ENCODE data around the gene SCYGR8. TPM values are rescaled to one million over a fixed set of nuclear protein-coding genes. Genes with fewer than 3 reads are reported as not detected.
A peak's percentile ranks its signal among the peaks of the same experiment; 100 is the strongest.

The SCYGR8 gene
- total RNA-seq, 5 donors from 2014 or later (not counting 1 experiment from before 2014, with no cell fraction given) = not detected

- Histone ChIP-seq H3K4me3 (ENCODE audit: control insufficient read depth in 1 of 2, extremely low read depth in 1 of 2, low read length in 1 of 2) (no peak overlapping the region), H3K27ac (ENCODE audit: low read length) (no peak overlapping the region), H3K36me3 (ENCODE audit: control insufficient read depth in 2 of 2, extremely low read depth in 1 of 2, insufficient read depth in 1 of 2, low read length in 1 of 2) (no peaks in the 10 kb centered on the region), H3K4me1 (ENCODE audit: control insufficient read depth in 1 of 2, extremely low read depth in 1 of 2, insufficient read depth in 2 of 2, low read length in 2 of 2) (no peaks in the 10 kb centered on the region), H3K27me3 (replicated peaks in 1 of 2; ENCODE audit: control insufficient read depth in 2 of 2, extremely low read depth in 1 of 2, insufficient read depth in 2 of 2, low read length in 1 of 2) (no peaks in the 10 kb centered on the region), H3K9me3 (no peaks in the 10 kb centered on the region)
- 93% methylated on average over 22 of the region's 22 CpGs for WGBS (ENCODE audit: insufficient coverage)
- DNase-seq = no peak
- Mint-ChIP-seq H3K4me3 (no peak overlapping the region), H3K9me3 (no peaks in the 10 kb centered on the region), H3K27me3 (peaks cover 1 to 3% of the 10 kb centered on the region in 2 donors), H3K27ac (no peak overlapping the region), H3K36me3 (no peaks in the 10 kb centered on the region), H3K4me1 (peaks cover 1 to 6% (median 2%) of the 10 kb centered on the region in 3 donors)
- ChIA-PET POLR2A (interaction anchor here in 1 of 2 donors (0.6 kb wide), 1 partner anchor 886 kb away, joined by 4 read pairs; no protein-coding TSS in a partner anchor), CTCF (interaction anchor here in 1 of 2 donors (0.5 to 0.7 kb wide), 2 partner anchors 12 to 109 kb away, joined by 3 to 5 read pairs; no protein-coding TSS in a partner anchor)
- no peak for ATAC-seq (replicated peaks in 1 of 4)
Observed at GRCh38 chr2:227767830-227768229, 22.1 kb downstream of the SCYGR8 start.

- Histone ChIP-seq H3K36me3 (ENCODE audit: control insufficient read depth in 2 of 2, extremely low read depth in 1 of 2, insufficient read depth in 1 of 2, low read length in 1 of 2) (no peaks in the 10 kb centered on the region), H3K9me3 (no peaks in the 10 kb centered on the region), H3K27me3 (replicated peaks in 1 of 2; ENCODE audit: control insufficient read depth in 2 of 2, extremely low read depth in 1 of 2, insufficient read depth in 2 of 2, low read length in 1 of 2) (peaks cover 0 to 2% of the 10 kb centered on the region in 2 experiments), H3K27ac (ENCODE audit: low read length) (no peak overlapping the region), H3K4me1 (ENCODE audit: control insufficient read depth in 1 of 2, extremely low read depth in 1 of 2, insufficient read depth in 2 of 2, low read length in 2 of 2) (peaks cover 0 to 3% of the 10 kb centered on the region in 2 experiments), H3K4me3 (ENCODE audit: control insufficient read depth in 1 of 2, extremely low read depth in 1 of 2, low read length in 1 of 2) (no peak overlapping the region)
- DNase-seq (no peak), ATAC-seq (replicated peaks in 1 of 4) (no peak)
- H3K27me3 Mint-ChIP-seq = no peaks in the 10 kb centered on the region
- H3K36me3 Mint-ChIP-seq = no peaks in the 10 kb centered on the region
- H3K27ac Mint-ChIP-seq = no peak overlapping the region
- H3K4me3 Mint-ChIP-seq = no peak overlapping the region
- ChIA-PET POLR2A (no interaction called here), CTCF (no interaction called here)
- H3K9me3 Mint-ChIP-seq = no peaks in the 10 kb centered on the region
- H3K4me1 Mint-ChIP-seq = peaks cover 0 to 11% (median 7%) of the 10 kb centered on the region in 3 donors
- WGBS (ENCODE audit: insufficient coverage) = 86% methylated on average over 1 of the region's 5 CpGs
Observed at GRCh38 chr2:227772197-227772661, 26.5 kb downstream of the SCYGR8 start.

- H3K9me3 ChIP-seq = no peaks in the 10 kb centered on the region
- Mint-ChIP-seq H3K9me3 (no peaks in the 10 kb centered on the region), H3K36me3 (no peaks in the 10 kb centered on the region), H3K4me3 (no peak overlapping the region), H3K27ac (no peak overlapping the region), H3K27me3 (no peaks in the 10 kb centered on the region), H3K4me1 (peaks cover 0 to 11% (median 7%) of the 10 kb centered on the region in 3 donors)
- H3K36me3 ChIP-seq (ENCODE audit: control insufficient read depth in 2 of 2, extremely low read depth in 1 of 2, insufficient read depth in 1 of 2, low read length in 1 of 2) = no peaks in the 10 kb centered on the region
- ChIA-PET POLR2A (no interaction called here), CTCF (no interaction called here)
- no peak for DNase-seq
- ATAC-seq (replicated peaks in 1 of 4) = no peak
- peaks cover 0 to 2% of the 10 kb centered on the region in 2 experiments for H3K27me3 ChIP-seq (replicated peaks in 1 of 2; ENCODE audit: control insufficient read depth in 2 of 2, extremely low read depth in 1 of 2, insufficient read depth in 2 of 2, low read length in 1 of 2)
- no peak overlapping the region for H3K4me3 ChIP-seq (ENCODE audit: control insufficient read depth in 1 of 2, extremely low read depth in 1 of 2, low read length in 1 of 2)
- H3K27ac ChIP-seq (ENCODE audit: low read length) = no peak overlapping the region
- no CpG with 5 or more reads among the region's 2 CpGs for WGBS (ENCODE audit: insufficient coverage)
- peaks cover 0 to 3% of the 10 kb centered on the region in 2 experiments for H3K4me1 ChIP-seq (ENCODE audit: control insufficient read depth in 1 of 2, extremely low read depth in 1 of 2, insufficient read depth in 2 of 2, low read length in 2 of 2)
Observed at GRCh38 chr2:227772932-227773331, 27.2 kb downstream of the SCYGR8 start.

GRCh38 chr2:227774011-227774624 lies 28.4 kb downstream of the SCYGR8 start:
- H3K4me3 ChIP-seq (ENCODE audit: control insufficient read depth in 1 of 2, extremely low read depth in 1 of 2, low read length in 1 of 2) = no peak overlapping the region
- Mint-ChIP-seq H3K27me3 (no peaks in the 10 kb centered on the region), H3K9me3 (no peaks in the 10 kb centered on the region), H3K4me1 (peaks cover 0 to 11% (median 7%) of the 10 kb centered on the region in 3 donors), H3K36me3 (no peaks in the 10 kb centered on the region), H3K27ac (no peak overlapping the region), H3K4me3 (no peak overlapping the region)
- no peaks in the 10 kb centered on the region for H3K9me3 ChIP-seq
- H3K27me3 ChIP-seq (replicated peaks in 1 of 2; ENCODE audit: control insufficient read depth in 2 of 2, extremely low read depth in 1 of 2, insufficient read depth in 2 of 2, low read length in 1 of 2) = peaks cover 0 to 2% of the 10 kb centered on the region in 2 experiments
- ATAC-seq (replicated peaks in 1 of 4) (no peak), DNase-seq (peak in 1 of 35 experiments; percentile 18)
- no peaks in the 10 kb centered on the region for H3K36me3 ChIP-seq (ENCODE audit: control insufficient read depth in 2 of 2, extremely low read depth in 1 of 2, insufficient read depth in 1 of 2, low read length in 1 of 2)
- ChIA-PET POLR2A (no interaction called here), CTCF (interaction anchor here (0.6 to 1.2 kb wide), 4 partner anchors 8 to 537 kb away, joined by 3 to 5 read pairs (median 3); no protein-coding TSS in a partner anchor)
- whole genome bisulfite sequencing (ENCODE audit: insufficient coverage) = 69% methylated on average over 8 of the region's 15 CpGs
- peaks cover 0 to 3% of the 10 kb centered on the region in 2 experiments for H3K4me1 ChIP-seq (ENCODE audit: control insufficient read depth in 1 of 2, extremely low read depth in 1 of 2, insufficient read depth in 2 of 2, low read length in 2 of 2)
- H3K27ac ChIP-seq (ENCODE audit: low read length) = no peak overlapping the region

- ChIA-PET POLR2A (no interaction called here), CTCF (interaction anchor here (0.6 to 1.2 kb wide), 4 partner anchors 8 to 87 kb away, joined by 3 to 5 read pairs (median 3); no protein-coding TSS in a partner anchor)
- H3K36me3 Mint-ChIP-seq = no peaks in the 10 kb centered on the region
- H3K4me1 Mint-ChIP-seq = peaks cover 0 to 11% (median 7%) of the 10 kb centered on the region in 3 donors
- Histone ChIP-seq H3K27ac (ENCODE audit: low read length) (no peak overlapping the region), H3K27me3 (replicated peaks in 1 of 2; ENCODE audit: control insufficient read depth in 2 of 2, extremely low read depth in 1 of 2, insufficient read depth in 2 of 2, low read length in 1 of 2) (peaks cover 0 to 2% of the 10 kb centered on the region in 2 experiments), H3K9me3 (no peaks in the 10 kb centered on the region), H3K36me3 (ENCODE audit: control insufficient read depth in 2 of 2, extremely low read depth in 1 of 2, insufficient read depth in 1 of 2, low read length in 1 of 2) (no peaks in the 10 kb centered on the region), H3K4me3 (ENCODE audit: control insufficient read depth in 1 of 2, extremely low read depth in 1 of 2, low read length in 1 of 2) (no peak overlapping the region), H3K4me1 (ENCODE audit: control insufficient read depth in 1 of 2, extremely low read depth in 1 of 2, insufficient read depth in 2 of 2, low read length in 2 of 2) (peaks cover 0 to 3% of the 10 kb centered on the region in 2 experiments)
- WGBS (ENCODE audit: insufficient coverage) = 39% methylated on average over 2 of the region's 6 CpGs
- ATAC-seq (replicated peaks in 1 of 4) (no peak), DNase-seq (no peak)
- no peaks in the 10 kb centered on the region for H3K9me3 Mint-ChIP-seq
- H3K27me3 Mint-ChIP-seq = no peaks in the 10 kb centered on the region
- peak overlapping the region in 1 of 2 donors; percentile 1 for H3K27ac Mint-ChIP-seq
- no peak overlapping the region for H3K4me3 Mint-ChIP-seq
Observed at GRCh38 chr2:227774895-227775842, 29.5 kb downstream of the SCYGR8 start.

GRCh38 chr2:227780981-227781615 lies 35.4 kb downstream of the SCYGR8 start:
- ATAC-seq (replicated peaks in 1 of 4) (no peak), DNase-seq (no peak)
- WGBS (ENCODE audit: insufficient coverage) = 86% methylated on average over 11 of the region's 14 CpGs
- H3K4me1 ChIP-seq (ENCODE audit: control insufficient read depth in 1 of 2, extremely low read depth in 1 of 2, insufficient read depth in 2 of 2, low read length in 2 of 2) = peaks cover 0 to 9% of the 10 kb centered on the region in 2 experiments
- Mint-ChIP-seq H3K36me3 (no peaks in the 10 kb centered on the region), H3K9me3 (no peaks in the 10 kb centered on the region), H3K4me1 (peaks cover 0 to 18% (median 14%) of the 10 kb centered on the region in 3 donors), H3K4me3 (no peak overlapping the region), H3K27me3 (no peaks in the 10 kb centered on the region), H3K27ac (no peak overlapping the region)
- no peaks in the 10 kb centered on the region for H3K9me3 ChIP-seq
- no peak overlapping the region for H3K27ac ChIP-seq (ENCODE audit: low read length)
- no peak overlapping the region for H3K4me3 ChIP-seq (ENCODE audit: control insufficient read depth in 1 of 2, extremely low read depth in 1 of 2, low read length in 1 of 2)
- H3K27me3 ChIP-seq (replicated peaks in 1 of 2; ENCODE audit: control insufficient read depth in 2 of 2, extremely low read depth in 1 of 2, insufficient read depth in 2 of 2, low read length in 1 of 2) = peaks cover 0 to 3% of the 10 kb centered on the region in 2 experiments
- H3K36me3 ChIP-seq (ENCODE audit: control insufficient read depth in 2 of 2, extremely low read depth in 1 of 2, insufficient read depth in 1 of 2, low read length in 1 of 2) = no peaks in the 10 kb centered on the region
- ChIA-PET POLR2A (no interaction called here), CTCF (interaction anchor here in 1 of 2 donors (0.7 kb wide), 1 partner anchor 15 kb away, joined by 3 read pairs; no protein-coding TSS in a partner anchor)
